OCI-LY7 (cell line): Measurements from ENCODE around the gene MAP3K14. TPM values are rescaled to one million over a fixed set of nuclear protein-coding genes. Genes with fewer than 3 reads are reported as not detected.

Source experiments
- BruUV-seq: library from RNA; stranded (reverse); fragments of 400-500 nt; replicated peaks from 2 replicates; lab custom pipeline; 2021; lab: Mats Ljungman, UMichigan
- CTCF ChIA-PET: fragments of 300-600 bp; sonication (Branson Sonifier 250); formaldehyde crosslinking; loops from one replicate; lab custom pipeline; 2022; ENCODE audit warnings: antibody characterized with exemption; ENCODE audit not compliant: unreplicated experiment; lab: Charles Lee
- POLR2A ChIA-PET: fragments of 300-600 bp; sonication (Branson Sonifier 250); formaldehyde crosslinking; loops from one replicate; lab custom pipeline; 2022; ENCODE audit warnings: antibody characterized with exemption; lab: Charles Lee
- DNase-seq: peaks from one replicate; pipeline ENCODE4 v3.0.0-alpha.2; 2015; ENCODE audit warnings: low spot score
- H2AFZ ChIP-seq: fragments of 200-600 bp; sonication (generic), shearing (Covaris generic); 2 replicates; pipeline ENCODE4 v1.6.1; 2014; ENCODE audit warnings: mild to moderate bottlenecking, antibody characterized with exemption, low read length, moderate library complexity
- H3K27ac ChIP-seq: fragments of 200-600 bp; sonication (generic); 2 replicates; pipeline ENCODE4 v1.5.1; 2014; ENCODE audit warnings: mixed run types, low read depth, mild to moderate bottlenecking, moderate library complexity, low read length, inconsistent platforms; ENCODE audit not compliant: poor library complexity, severe bottlenecking
- H3K36me3 ChIP-seq: fragments of 200-600 bp; sonication (generic); 2 replicates; pipeline ENCODE4 v1.6.1; 2014; ENCODE audit warnings: mild to moderate bottlenecking, antibody characterized with exemption, low read length, moderate library complexity, mixed read lengths; ENCODE audit not compliant: insufficient read depth
- H3K4me1 ChIP-seq: fragments of 200-600 bp; sonication (generic); 2 replicates; pipeline ENCODE4 v1.5.1; 2014; ENCODE audit warnings: mild to moderate bottlenecking, low read length; ENCODE audit not compliant: insufficient read depth, poor library complexity, severe bottlenecking
- H3K4me2 ChIP-seq: fragments of 200-600 bp; sonication (generic); 2 replicates; pipeline ENCODE4 v1.6.1; 2014; ENCODE audit warnings: mild to moderate bottlenecking, low read length
- H3K4me3 ChIP-seq: fragments of 200-600 bp; sonication (generic); 2 replicates; pipeline ENCODE4 v1.5.1; 2014; ENCODE audit warnings: mild to moderate bottlenecking, low read depth, low read length; ENCODE audit not compliant: poor library complexity, severe bottlenecking
- H3K79me2 ChIP-seq: fragments of 200-600 bp; sonication (generic); 2 replicates; pipeline ENCODE4 v1.6.1; 2016; ENCODE audit warnings: low read depth, mild to moderate bottlenecking, low read length, moderate library complexity, mixed read lengths; ENCODE audit not compliant: insufficient read depth
- H3K9me2 ChIP-seq: fragments of 200-600 bp; sonication (generic); 2 replicates; pipeline ENCODE4 v1.6.1; 2016; ENCODE audit warnings: mild to moderate bottlenecking, low read length, mixed read lengths; ENCODE audit not compliant: insufficient read depth
- H3K9me3 ChIP-seq: fragments of 200-600 bp; sonication (generic); 2 replicates; pipeline ENCODE4 v1.6.1; 2014; ENCODE audit warnings: mild to moderate bottlenecking, mixed run types, low read length, mixed read lengths
- H4K20me1 ChIP-seq: fragments of 200-600 bp; sonication (generic); 2 replicates; pipeline ENCODE4 v1.6.1; 2014; ENCODE audit warnings: mild to moderate bottlenecking, antibody characterized with exemption, low read length, moderate library complexity, mixed read lengths; ENCODE audit not compliant: insufficient read depth
- EZH2phosphoT487 ChIP-seq: fragments of 200-600 bp; sonication (generic); IDR thresholded peaks from 2 replicates; pipeline ENCODE4 v1.6.1; 2018; ENCODE audit warnings: low read depth, borderline replicate concordance, mild to moderate bottlenecking, mixed run types, antibody characterized with exemption, low read length, moderate library complexity, mixed read lengths
- intact Hi-C: fragments of 100-400 bp; cut with micrococcal nuclease; formaldehyde crosslinking; loops from one replicate; pipeline ENCODE4 v1.10.0; 2022; ENCODE audit not compliant: unreplicated experiment
- total RNA-seq, 2 experiments: library from RNA; depleted of rRNA in 1 of 2; stranded (reverse); fragments of >200 nt in 1 of 2; shearing (Covaris generic) in 1 of 2; gene quantifications; 2 replicates each; pipeline ENCODE4 v1.2.3, GENCODE V29; 2014 to 2022
- TF ChIP-seq, protein P1 (sequence below): fragments of 200-600 bp; sonication (generic); conservative IDR thresholded peaks from 2 replicates; pipeline ENCODE4 v1.5.1; 2014; ENCODE audit warnings: mild to moderate bottlenecking, antibody characterized with exemption, low read length, moderate library complexity, mixed read lengths

The MAP3K14 gene
- total RNA-seq, 2 experiments from 2014 or later, result 12.3 to 21.2 TPM

DNA sequence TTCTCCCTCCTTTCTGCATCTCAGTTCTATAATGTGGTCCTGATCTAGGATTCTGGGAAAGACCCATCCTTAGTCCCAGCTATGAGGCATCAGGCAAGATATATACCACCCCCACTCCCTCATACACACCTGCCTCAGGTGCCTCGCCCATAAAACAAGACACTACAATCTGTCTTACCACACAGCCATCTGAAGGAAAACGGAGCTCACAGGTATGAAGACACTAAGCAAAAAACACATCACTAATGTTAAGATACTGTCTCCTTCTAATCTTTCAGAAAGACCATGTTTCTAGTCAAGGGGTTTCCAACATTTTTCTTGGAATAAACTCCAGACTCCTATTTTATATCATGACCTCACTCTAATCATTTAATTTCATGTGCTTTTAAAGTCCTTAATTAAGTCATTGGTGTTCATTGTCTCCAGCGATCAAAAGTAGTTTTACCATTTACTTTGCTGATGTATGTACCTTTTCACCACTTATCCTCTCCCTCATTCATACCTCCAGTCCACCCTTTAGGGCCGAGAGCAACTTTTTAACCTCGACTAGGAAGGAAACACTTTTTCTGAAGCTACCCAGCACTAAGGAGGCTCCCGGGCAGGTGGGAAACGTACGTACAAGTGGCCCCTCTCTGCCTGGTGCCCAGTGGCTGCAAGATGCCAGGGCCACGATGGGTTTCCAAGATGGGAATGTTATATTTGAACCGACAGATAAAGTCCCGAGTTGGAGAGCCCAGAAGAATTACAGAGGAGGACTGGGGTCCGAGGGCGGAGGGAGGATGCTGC lies 979 bp downstream of the MAP3K14 start:
- H3K9me3 ChIP-seq, result no peaks in the 10 kb centered on the region
- POLR2A ChIA-PET, result interaction anchor here (0.6 to 1.8 kb wide), 4 partner anchors 14 to 92 kb away, joined by 3 to 5 read pairs (median 4); no protein-coding TSS in a partner anchor
- peaks cover 12% of the 10 kb centered on the region; the same call in 1 of the 2 replicates for H3K36me3 ChIP-seq
- H4K20me1 ChIP-seq, result peaks cover 5% of the 10 kb centered on the region; the same call in 1 of the 2 replicates
- H2AFZ ChIP-seq, result no peak overlapping the region
- peak overlapping the region; percentile 87 for H3K27ac ChIP-seq
- H3K4me2 ChIP-seq, result peak overlapping the region; percentile 95
- no TSS peak for BruUV-seq
- TF ChIP-seq, protein P1, sequence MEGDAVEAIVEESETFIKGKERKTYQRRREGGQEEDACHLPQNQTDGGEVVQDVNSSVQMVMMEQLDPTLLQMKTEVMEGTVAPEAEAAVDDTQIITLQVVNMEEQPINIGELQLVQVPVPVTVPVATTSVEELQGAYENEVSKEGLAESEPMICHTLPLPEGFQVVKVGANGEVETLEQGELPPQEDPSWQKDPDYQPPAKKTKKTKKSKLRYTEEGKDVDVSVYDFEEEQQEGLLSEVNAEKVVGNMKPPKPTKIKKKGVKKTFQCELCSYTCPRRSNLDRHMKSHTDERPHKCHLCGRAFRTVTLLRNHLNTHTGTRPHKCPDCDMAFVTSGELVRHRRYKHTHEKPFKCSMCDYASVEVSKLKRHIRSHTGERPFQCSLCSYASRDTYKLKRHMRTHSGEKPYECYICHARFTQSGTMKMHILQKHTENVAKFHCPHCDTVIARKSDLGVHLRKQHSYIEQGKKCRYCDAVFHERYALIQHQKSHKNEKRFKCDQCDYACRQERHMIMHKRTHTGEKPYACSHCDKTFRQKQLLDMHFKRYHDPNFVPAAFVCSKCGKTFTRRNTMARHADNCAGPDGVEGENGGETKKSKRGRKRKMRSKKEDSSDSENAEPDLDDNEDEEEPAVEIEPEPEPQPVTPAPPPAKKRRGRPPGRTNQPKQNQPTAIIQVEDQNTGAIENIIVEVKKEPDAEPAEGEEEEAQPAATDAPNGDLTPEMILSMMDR, result no peak
- TF ChIP-seq EZH2phosphoT487, result no peak
- H3K4me3 ChIP-seq, result peak overlapping the region; percentile 84
- H3K4me1 ChIP-seq, result peaks cover 51% of the 10 kb centered on the region
- CTCF ChIA-PET, result interaction anchor here (0.6 to 1.0 kb wide), 2 partner anchors 18 to 80 kb away, joined by 3 read pairs; no protein-coding TSS in a partner anchor
- H3K79me2 ChIP-seq, result peaks cover 56% of the 10 kb centered on the region
- DNase-seq, result peak; percentile 47
- intact Hi-C loops, result loop anchor here (2.0 to 5.0 kb wide), 2 partner anchors 13 to 89 kb away; no protein-coding TSS in a partner anchor
- no peaks in the 10 kb centered on the region for H3K9me2 ChIP-seq

DNA sequence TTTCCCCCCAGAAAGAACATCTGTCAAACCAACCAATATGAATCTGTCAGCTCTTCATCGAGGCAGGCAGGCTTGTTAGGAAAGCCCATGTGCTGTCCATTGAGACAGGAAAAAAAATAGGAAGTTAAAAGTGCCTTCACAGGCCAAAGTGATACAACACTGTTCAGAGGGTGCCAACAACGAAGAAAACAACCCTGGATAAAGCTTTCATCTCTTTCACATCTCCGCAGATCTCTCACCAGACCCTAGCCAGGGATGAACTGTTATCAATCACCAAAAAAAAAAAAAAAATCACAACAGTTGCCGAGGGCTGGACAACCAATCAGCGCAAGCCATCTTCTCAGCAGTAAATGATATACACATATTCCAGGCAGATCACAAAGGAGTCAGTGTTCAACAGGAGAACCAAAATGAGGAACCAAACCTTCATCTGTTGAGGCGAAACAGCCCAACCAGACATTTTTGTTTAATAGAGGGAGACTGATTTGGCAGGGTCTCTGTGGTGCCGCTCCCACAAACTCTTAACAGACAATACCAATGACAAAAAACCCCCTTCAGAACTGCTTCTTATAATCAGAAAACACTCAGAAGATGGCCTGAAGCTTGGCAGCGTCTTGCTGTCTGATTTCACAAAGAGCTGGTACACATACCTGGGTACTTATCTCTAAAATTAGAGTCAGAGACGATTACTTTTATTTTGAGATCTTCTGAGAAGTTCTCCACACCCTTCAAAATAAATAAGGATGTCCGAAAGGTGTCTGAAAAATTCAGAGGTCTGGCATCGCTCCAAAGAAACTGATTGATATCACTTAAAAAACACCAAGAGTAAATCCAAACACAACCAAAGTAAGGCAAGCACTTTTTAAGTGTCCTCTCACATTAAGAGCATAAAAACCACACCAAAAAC lies 1.8 kb downstream of the MAP3K14 start:
- Histone ChIP-seq H3K4me1 (peaks cover 57% of the 10 kb centered on the region), H3K4me3 (peak overlapping the region; percentile 84), H3K9me3 (no peaks in the 10 kb centered on the region), H2AFZ (peak overlapping the region; percentile 0; the same call in 1 of the 2 replicates), H4K20me1 (peaks cover 5% of the 10 kb centered on the region; the same call in 1 of the 2 replicates), H3K36me3 (peaks cover 19% of the 10 kb centered on the region; the same call in 1 of the 2 replicates), H3K27ac (peak overlapping the region; percentile 87), H3K9me2 (no peaks in the 10 kb centered on the region), H3K79me2 (peaks cover 64% of the 10 kb centered on the region), H3K4me2 (peak overlapping the region; percentile 95)
- BruUV-seq, result TSS peak; percentile 52
- ChIA-PET POLR2A (interaction anchor here (0.6 to 1.6 kb wide), 5 partner anchors 13 to 93 kb away, joined by 3 to 5 read pairs (median 4); no protein-coding TSS in a partner anchor), CTCF (interaction anchor here (0.9 kb wide), 1 partner anchor 37 kb away, joined by 3 read pairs; no protein-coding TSS in a partner anchor)
- intact Hi-C loops, result loop anchor here (5.0 kb wide), 1 partner anchor 88 kb away; no protein-coding TSS in a partner anchor
- TF ChIP-seq, protein P1, result no peak
- TF ChIP-seq EZH2phosphoT487, result no peak
- peak; percentile 71 for DNase-seq
